Effector memory CD4-positive, alpha-beta T cell (primary cell): ENCODE results near the gene ANKRD63.

Source experiments
- DNase-seq, 3 donors: peaks; one replicate each; pipeline ENCODE4 v3.0.0-alpha.2; 2020
- H3K27ac ChIP-seq: 2 replicates; pipeline ENCODE4 v1.7.0; 2013; ENCODE audit warnings: mild to moderate bottlenecking, low read length, moderate library complexity; ENCODE audit not compliant: insufficient read depth, poor library complexity, severe bottlenecking
- H3K27me3 ChIP-seq: replicated peaks from 2 replicates; pipeline ENCODE4 v1.7.0; 2013; ENCODE audit warnings: mild to moderate bottlenecking, low read length; ENCODE audit not compliant: insufficient read depth, control insufficient read depth, poor library complexity, severe bottlenecking
- H3K36me3 ChIP-seq: 2 replicates; pipeline ENCODE4 v1.7.0; 2013; ENCODE audit warnings: mild to moderate bottlenecking, low read length, moderate library complexity; ENCODE audit not compliant: control insufficient read depth, insufficient read depth
- H3K4me1 ChIP-seq: 2 replicates; pipeline ENCODE4 v1.7.0; 2013; ENCODE audit warnings: low read length, mild to moderate bottlenecking; ENCODE audit not compliant: control insufficient read depth, insufficient read depth, poor library complexity, severe bottlenecking
- H3K4me3 ChIP-seq: 2 replicates; pipeline ENCODE4 v1.7.0; 2013; ENCODE audit warnings: low read length, low read depth, mild to moderate bottlenecking; ENCODE audit not compliant: insufficient read depth, poor library complexity, severe bottlenecking
- H3K9me3 ChIP-seq: 2 replicates; pipeline ENCODE4 v1.7.0; 2013; ENCODE audit warnings: mild to moderate bottlenecking, low read length, moderate library complexity; ENCODE audit not compliant: control insufficient read depth

ANKRD63 gene

DNA sequence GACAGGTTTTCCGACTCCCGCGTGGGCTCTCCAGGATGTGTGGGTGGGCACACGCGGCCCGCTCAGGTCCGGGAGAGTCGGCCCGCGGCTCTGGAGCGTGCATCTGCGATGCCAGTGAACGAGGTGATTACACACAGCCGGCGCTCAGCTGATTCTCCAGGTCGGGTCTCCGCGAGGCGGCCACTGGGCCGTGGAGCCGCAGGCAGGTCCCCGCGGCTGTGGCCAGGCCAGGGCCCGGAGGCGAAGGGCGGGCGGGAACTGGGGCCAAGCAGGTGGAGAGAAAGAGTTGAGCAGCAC lies 30.8 kb downstream of the ANKRD63 start:
- no peaks in the 10 kb centered on the region for H3K36me3 ChIP-seq
- H3K27ac ChIP-seq = no peak overlapping the region
- H3K9me3 ChIP-seq = no peaks in the 10 kb centered on the region
- H3K27me3 ChIP-seq = peaks cover 16% of the 10 kb centered on the region
- DNase-seq = no peak
- H3K4me1 ChIP-seq = peaks cover 7% of the 10 kb centered on the region
- peak overlapping the region; percentile 54 for H3K4me3 ChIP-seq

DNA sequence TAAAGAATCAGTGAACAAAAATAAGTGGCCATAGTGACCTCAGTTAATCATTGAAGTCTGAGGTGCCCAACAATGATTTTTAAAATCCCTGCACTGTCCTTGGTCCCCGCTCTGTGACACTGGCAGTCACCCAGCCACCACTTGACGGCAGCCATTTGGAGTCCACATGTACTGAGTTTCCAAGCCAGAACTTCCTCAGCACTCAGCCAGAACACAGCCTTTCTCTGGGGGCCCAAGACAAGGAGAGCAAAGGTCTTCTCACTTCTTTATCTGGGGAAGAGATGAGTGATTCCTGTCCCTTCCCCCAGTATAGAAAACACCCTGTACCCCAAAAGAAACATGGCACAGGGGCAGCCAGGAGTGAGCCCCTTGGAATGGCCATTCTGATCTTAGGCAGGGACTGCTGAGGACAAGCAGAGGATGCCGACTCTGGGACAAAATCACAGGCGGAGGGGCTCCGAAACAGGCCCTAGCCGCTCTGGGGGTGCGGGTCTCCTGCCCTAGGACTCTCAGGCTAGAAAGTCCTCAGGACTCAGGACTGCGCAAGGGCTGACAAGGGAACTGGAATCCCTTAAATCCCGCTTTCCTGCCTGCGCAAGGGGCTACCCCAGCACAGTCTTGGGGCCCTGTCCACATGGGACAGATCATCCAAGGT lies 31.3 kb downstream of the ANKRD63 start:
- Histone ChIP-seq H3K27me3 (peaks cover 16% of the 10 kb centered on the region), H3K36me3 (no peaks in the 10 kb centered on the region), H3K4me3 (no peak overlapping the region), H3K27ac (no peak overlapping the region), H3K9me3 (no peaks in the 10 kb centered on the region), H3K4me1 (peaks cover 7% of the 10 kb centered on the region)
- DNase-seq = no peak

DNA sequence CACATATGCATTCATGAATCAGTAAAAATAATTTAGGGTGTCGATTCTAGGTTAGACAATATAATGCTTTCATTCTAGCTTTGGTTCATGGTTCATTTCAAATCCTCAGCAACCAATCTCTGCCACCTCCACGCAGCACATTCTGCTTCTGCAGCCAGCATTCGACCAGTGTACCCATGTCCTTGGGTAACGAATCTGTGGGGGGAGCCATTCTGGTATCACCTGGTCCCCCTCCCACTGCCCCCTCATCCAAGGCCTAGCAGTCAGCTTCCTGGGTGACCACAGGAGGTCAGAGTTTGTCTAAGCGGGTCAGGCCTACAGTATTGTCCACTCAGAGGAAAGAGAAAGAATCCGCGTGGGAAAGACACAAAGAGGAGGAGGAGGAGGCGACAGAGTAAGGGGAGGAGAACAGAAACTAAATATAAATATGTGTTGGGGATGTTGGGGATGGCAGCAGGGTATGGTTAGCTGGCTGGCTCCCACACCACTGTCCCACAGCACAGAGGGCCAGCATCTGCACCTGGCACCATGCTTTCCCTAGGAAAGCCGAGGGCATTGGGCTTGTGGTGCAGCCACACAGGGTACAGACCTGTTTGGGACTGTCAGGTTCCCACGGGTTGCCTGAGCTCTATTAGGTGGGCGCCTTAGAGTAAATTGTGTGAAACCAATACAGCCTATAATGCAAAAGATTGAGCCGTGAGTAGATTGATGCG lies 31.9 kb downstream of the ANKRD63 start:
- H3K4me3 ChIP-seq = no peak overlapping the region
- H3K4me1 ChIP-seq = peaks cover 7% of the 10 kb centered on the region
- H3K27ac ChIP-seq = no peak overlapping the region
- DNase-seq = no peak
- H3K36me3 ChIP-seq = no peaks in the 10 kb centered on the region
- H3K9me3 ChIP-seq = no peaks in the 10 kb centered on the region
- peaks cover 13% of the 10 kb centered on the region for H3K27me3 ChIP-seq

DNA sequence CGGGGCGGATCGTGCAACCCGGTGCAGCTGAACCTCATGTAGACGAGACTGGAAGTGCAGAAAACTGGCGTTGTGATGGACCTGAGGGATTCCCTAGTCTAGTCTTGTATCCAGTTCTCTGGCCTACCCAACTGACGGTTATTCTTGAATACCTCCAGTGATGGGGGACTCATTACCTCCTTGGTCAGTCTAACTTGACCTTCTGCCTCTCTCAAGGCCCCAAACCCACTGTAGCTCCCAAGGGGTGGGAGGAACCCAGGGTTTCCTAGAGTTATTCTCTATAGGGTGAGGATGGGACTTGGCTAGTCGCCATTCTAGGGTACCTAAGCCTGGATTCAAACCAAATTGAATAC lies 32.6 kb downstream of the ANKRD63 start:
- Histone ChIP-seq H3K4me1 (peaks cover 7% of the 10 kb centered on the region), H3K36me3 (no peaks in the 10 kb centered on the region), H3K27me3 (peaks cover 13% of the 10 kb centered on the region), H3K9me3 (no peaks in the 10 kb centered on the region), H3K27ac (no peak overlapping the region), H3K4me3 (no peak overlapping the region)
- no peak for DNase-seq

DNA sequence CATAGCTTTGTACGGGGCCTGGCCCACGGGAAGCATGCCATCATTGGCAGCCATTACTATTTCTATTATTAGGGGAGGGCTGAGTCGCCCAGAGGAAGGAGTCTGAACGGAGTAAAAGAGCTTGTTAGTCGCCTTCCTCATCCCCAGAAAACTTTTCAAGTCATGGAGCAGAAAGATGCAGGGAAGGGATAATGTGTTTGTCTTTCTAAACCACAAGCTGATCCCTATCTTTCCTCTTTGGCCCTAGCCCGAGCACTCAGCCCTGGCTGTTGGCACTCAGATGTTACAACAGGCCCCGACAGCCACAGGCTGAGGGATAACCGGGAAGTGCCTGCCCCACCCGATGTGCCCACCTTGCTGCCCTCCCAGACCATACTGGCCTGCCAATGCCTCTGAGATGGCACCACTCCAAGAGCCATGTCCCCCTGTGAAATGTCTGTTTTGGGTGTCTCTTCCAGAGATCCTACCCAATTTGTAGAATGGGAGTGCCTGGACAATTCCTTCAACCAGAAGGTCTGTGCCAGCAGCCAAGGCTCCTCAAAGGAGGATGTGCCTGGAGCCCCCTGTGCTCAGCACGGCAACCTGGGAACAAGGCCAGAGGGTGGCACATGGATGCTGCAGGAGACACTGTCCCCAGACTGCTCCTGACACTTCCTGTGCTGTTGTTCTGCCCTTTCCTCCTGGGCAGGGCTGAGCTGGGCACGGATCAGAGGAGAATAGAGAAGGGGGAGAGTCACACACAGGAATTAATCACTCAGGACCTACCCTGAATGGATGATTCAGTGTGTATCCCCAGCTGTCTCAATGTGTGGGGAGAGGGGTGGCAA lies 33.2 kb downstream of the ANKRD63 start:
- H3K27me3 ChIP-seq = peaks cover 13% of the 10 kb centered on the region
- H3K4me3 ChIP-seq = no peak overlapping the region
- no peak overlapping the region for H3K27ac ChIP-seq
- no peak for DNase-seq
- no peaks in the 10 kb centered on the region for H3K9me3 ChIP-seq
- no peaks in the 10 kb centered on the region for H3K36me3 ChIP-seq
- peaks cover 7% of the 10 kb centered on the region for H3K4me1 ChIP-seq

DNA sequence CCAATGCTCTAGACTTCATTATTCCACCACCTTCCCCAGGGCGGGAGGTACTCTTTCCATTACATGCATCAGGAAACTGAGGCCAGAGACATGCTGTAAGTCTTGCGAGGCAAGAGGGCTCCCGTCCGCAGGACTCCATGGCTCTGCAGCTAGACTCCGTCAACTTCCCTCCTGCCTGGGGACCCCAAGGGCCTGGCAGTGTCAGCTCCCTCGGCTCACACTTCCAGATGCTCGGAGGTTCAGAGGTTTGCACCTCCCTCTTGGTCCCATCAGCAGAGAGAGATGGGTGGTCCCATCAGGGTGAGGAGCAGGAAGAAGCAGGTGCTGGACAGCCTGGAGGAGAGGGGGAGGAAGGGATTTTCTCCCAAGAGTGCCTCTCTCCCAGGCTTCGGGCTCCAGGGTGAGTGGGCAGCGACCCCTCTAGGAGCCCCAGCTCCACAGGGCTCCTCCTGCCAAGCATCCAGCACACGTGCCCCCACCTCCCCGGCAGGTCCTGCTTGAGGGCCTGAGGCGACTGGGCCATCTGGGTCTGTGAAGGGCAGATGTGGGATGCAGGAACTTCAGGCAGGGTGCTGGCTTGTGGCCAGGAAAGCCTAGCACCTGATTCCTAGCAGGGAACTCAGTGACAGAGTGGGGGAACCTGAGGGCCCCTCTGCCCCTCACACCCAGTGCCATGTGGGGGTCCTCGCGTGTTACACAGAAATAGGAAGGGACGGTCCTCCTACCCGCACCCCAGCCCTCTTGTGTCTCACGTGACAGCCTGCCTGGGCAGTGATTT lies 34.7 kb downstream of the ANKRD63 start:
- Histone ChIP-seq H3K4me1 (peaks cover 7% of the 10 kb centered on the region), H3K27me3 (peaks cover 11% of the 10 kb centered on the region), H3K36me3 (no peaks in the 10 kb centered on the region), H3K27ac (no peak overlapping the region), H3K9me3 (no peaks in the 10 kb centered on the region), H3K4me3 (no peak overlapping the region)
- no peak for DNase-seq

DNA sequence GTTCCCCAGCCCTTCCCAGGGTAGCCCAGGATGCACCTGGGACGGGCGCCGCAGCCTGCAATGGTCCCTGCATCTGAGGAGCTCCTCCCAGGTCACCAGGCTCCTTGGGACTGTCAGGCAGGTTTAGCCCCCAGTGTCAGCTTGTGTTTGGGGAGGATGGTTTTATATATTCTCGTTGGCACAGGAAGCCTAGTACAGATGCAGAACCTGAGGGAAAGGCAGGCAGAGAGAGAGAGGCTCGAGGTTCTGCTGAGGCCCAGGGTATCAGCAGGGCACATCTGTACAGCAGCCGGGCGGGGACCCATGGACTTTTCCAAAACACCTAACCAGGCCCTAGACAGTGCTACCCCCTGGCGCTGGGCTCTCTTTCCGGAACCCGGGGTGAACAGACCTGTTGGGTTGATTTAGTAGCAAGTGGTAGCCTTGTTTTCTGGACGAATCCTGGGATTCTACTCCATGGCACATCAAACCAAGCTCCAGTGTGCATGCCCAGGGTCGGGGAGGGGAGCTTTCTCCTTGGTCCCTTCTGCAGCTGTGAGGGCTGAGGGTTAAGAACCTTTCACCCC lies 35.4 kb downstream of the ANKRD63 start:
- H3K36me3 ChIP-seq = no peaks in the 10 kb centered on the region
- H3K4me3 ChIP-seq = no peak overlapping the region
- no peak overlapping the region for H3K27ac ChIP-seq
- no peaks in the 10 kb centered on the region for H3K9me3 ChIP-seq
- DNase-seq = no peak
- peaks cover 4% of the 10 kb centered on the region for H3K4me1 ChIP-seq
- H3K27me3 ChIP-seq = peaks cover 4% of the 10 kb centered on the region

DNA sequence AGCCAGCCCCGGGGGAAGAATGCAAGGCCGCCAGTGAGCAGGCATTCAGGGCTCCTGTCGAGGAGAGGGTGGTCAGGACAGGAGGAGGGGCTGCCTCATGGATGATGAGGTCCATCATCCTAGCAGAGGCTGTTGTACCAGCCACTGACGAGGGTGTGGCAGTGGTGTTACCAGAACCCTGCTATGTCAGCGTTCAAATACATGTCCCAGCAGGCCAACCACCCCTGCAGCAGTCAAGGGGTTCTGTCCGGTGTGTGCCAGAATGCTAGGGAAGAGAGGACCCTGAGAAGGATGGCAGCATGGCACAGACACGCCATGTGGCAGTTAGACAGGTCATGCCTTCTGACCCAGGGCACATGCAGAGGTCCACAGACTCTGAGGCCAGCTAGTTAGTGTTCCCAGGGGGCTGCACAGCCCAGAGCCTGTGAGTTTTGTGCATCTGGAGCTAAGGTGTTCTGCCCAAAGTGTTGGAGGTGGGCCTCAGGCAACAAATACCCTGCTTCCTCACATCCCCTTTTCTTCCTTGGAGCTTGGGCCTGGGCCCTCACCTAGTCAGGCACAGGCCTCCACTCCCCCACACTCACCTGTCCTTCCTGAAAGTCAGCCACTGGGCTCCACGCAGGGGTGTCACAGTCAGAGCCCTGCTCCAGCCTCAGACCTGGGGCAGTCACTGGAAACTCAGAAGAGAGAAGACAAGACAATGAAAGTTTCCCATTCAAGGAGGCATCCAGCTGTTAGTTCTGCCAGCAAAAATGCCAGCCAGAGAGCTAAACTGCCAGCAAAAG lies 36.2 kb downstream of the ANKRD63 start:
- H3K27me3 ChIP-seq = no peaks in the 10 kb centered on the region
- H3K9me3 ChIP-seq = no peaks in the 10 kb centered on the region
- no peaks in the 10 kb centered on the region for H3K4me1 ChIP-seq
- H3K27ac ChIP-seq = no peak overlapping the region
- H3K4me3 ChIP-seq = no peak overlapping the region
- no peaks in the 10 kb centered on the region for H3K36me3 ChIP-seq
- DNase-seq = no peak
